H1 (cell line): ENCODE measurements around the gene STXBP5L. TPM values are rescaled to one million over a fixed set of nuclear protein-coding genes. Genes with fewer than 3 reads are reported as not detected.

Experiments used
- CTCF ChIA-PET: fragments of 300-600 bp; sonication (Branson Sonifier 250); formaldehyde crosslinking; loops from one replicate; lab custom pipeline; 2021; ENCODE audit not compliant: partially characterized antibody; lab: Charles Lee
- POLR2A ChIA-PET: fragments of 300-600 bp; sonication (Branson Sonifier 250); formaldehyde crosslinking; loops from one replicate; lab custom pipeline; 2021; ENCODE audit warnings: inconsistent platforms; ENCODE audit not compliant: partially characterized antibody; lab: Charles Lee
- DNase-seq, 2 experiments: peaks; one replicate each; pipeline versions ENCODE4 v3.0.0 to v3.0.0-alpha.2; 2010 to 2022; ENCODE audit warnings: low spot score in 2 of 2, low read depth in 1 of 2, mixed read lengths in 1 of 2
- FAIRE-seq: peaks from 2 replicates; lab custom pipeline; 2011; peaks lifted over from hg19 to GRCh38; lab: Jason Lieb, UNC
- H2AFZ ChIP-seq: 2 replicates; pipeline ENCODE4 v1.8.1; 2012; ENCODE audit warnings: low read length, inconsistent platforms
- H2AK5ac ChIP-seq: 2 replicates; pipeline ENCODE4 v1.6.1; 2013; ENCODE audit warnings: low read depth, low read length
- H2BK120ac ChIP-seq: replicated peaks from 2 replicates; pipeline ENCODE3; 2013; ENCODE audit warnings: low read depth, low read length, inconsistent platforms
- H2BK12ac ChIP-seq: 2 replicates; pipeline ENCODE4 v1.6.1; 2013; ENCODE audit warnings: low read depth, low read length
- H2BK15ac ChIP-seq: 2 replicates; pipeline ENCODE4 v1.6.1; 2013; ENCODE audit warnings: low read length
- H2BK20ac ChIP-seq: 2 replicates; pipeline ENCODE4 v1.6.1; 2013; ENCODE audit warnings: low read length
- H2BK5ac ChIP-seq: 2 replicates; pipeline ENCODE4 v1.6.1; 2013; ENCODE audit warnings: low read depth, low read length
- H3K14ac ChIP-seq: 2 replicates; pipeline ENCODE4 v1.6.1; 2013; ENCODE audit warnings: inconsistent platforms; ENCODE audit not compliant: insufficient read length
- H3K18ac ChIP-seq: 2 replicates; pipeline ENCODE4 v1.6.1; 2013; ENCODE audit warnings: low read length; ENCODE audit errors: extremely low read depth
- H3K23ac ChIP-seq: 2 replicates; pipeline ENCODE4 v1.6.1; 2013; ENCODE audit warnings: inconsistent platforms; ENCODE audit not compliant: insufficient read length
- H3K23me2 ChIP-seq: 2 replicates; pipeline ENCODE4 v1.6.1; 2013; ENCODE audit warnings: low read depth, low read length
- H3K27ac ChIP-seq: 2 replicates; pipeline ENCODE4 v1.6.1; 2011; ENCODE audit warnings: low read depth, low read length, inconsistent platforms
- H3K27me3 ChIP-seq, 4 experiments: replicated peaks in 1 of 4; 1 replicate in 1 of 4; 2 replicates in 3 of 4; pipeline versions ENCODE4 v1.6.1 to v1.8.1; 2011 to 2013; ENCODE audit warnings: low read length in 3 of 4, mild to moderate bottlenecking in 3 of 4, inconsistent platforms in 2 of 4, mixed read lengths in 2 of 4, moderate library complexity in 1 of 4; ENCODE audit not compliant: control insufficient read depth in 3 of 4, insufficient read depth in 3 of 4; ENCODE audit errors: extremely low read depth in 1 of 4
- H3K36me3 ChIP-seq, 4 experiments: 2 replicates each; pipeline versions ENCODE4 v1.6.1 to v1.8.1; 2011 to 2013; ENCODE audit warnings: mild to moderate bottlenecking in 4 of 4, low read length in 3 of 4, moderate library complexity in 2 of 4, control low read depth in 1 of 4, inconsistent platforms in 1 of 4; ENCODE audit not compliant: insufficient read depth in 4 of 4, control insufficient read depth in 2 of 4
- H3K4ac ChIP-seq: replicated peaks from 2 replicates; pipeline ENCODE3; 2013; ENCODE audit warnings: low read length, low read depth, mixed read lengths, inconsistent platforms; ENCODE audit not compliant: insufficient read length
- H3K4me1 ChIP-seq, 4 experiments: replicated peaks in 1 of 4; 1 replicate in 1 of 4; 2 replicates in 3 of 4; pipeline versions ENCODE4 v1.6.1 to v1.8.1; 2011 to 2013; ENCODE audit warnings: low read length in 3 of 4, inconsistent platforms in 2 of 4, mixed read lengths in 1 of 4; ENCODE audit not compliant: insufficient read depth in 4 of 4, control insufficient read depth in 3 of 4
- H3K4me2 ChIP-seq, 2 experiments: 2 replicates each; pipeline versions ENCODE4 v1.6.1 to v1.8.1; 2011 to 2013; ENCODE audit warnings: low read depth in 2 of 2, low read length in 2 of 2, control low read depth in 1 of 2, inconsistent platforms in 1 of 2, mild to moderate bottlenecking in 1 of 2; ENCODE audit not compliant: insufficient read depth in 1 of 2
- H3K4me3 ChIP-seq, 4 experiments: fragments of 200-600, 300-600 bp in 1 of 4; sonication (generic), shearing (Covaris generic), sonication (Bioruptor Twin) in 1 of 4; 2 replicates each; pipeline versions ENCODE4 v1.5.1 to v1.8.1; 2011 to 2016; ENCODE audit warnings: low read length in 4 of 4, low read depth in 3 of 4, control low read depth in 2 of 4, inconsistent platforms in 2 of 4, mild to moderate bottlenecking in 2 of 4, mixed read lengths in 1 of 4, moderate library complexity in 1 of 4; ENCODE audit not compliant: insufficient read depth in 2 of 4; ENCODE audit errors: extremely low read depth in 1 of 4
- H3K56ac ChIP-seq: replicated peaks from 2 replicates; pipeline ENCODE3; 2013; ENCODE audit warnings: low read depth, mild to moderate bottlenecking, mixed read lengths, low read length, inconsistent platforms; ENCODE audit not compliant: insufficient read length
- H3K79me1 ChIP-seq: 2 replicates; pipeline ENCODE4 v1.6.1; 2013; ENCODE audit warnings: low read depth, low read length, control low read depth
- H3K79me2 ChIP-seq, 2 experiments: 2 replicates each; pipeline versions ENCODE4 v1.6.1 to v1.8.1; 2012 to 2013; ENCODE audit warnings: low read length in 2 of 2, mild to moderate bottlenecking in 2 of 2, inconsistent platforms in 1 of 2; ENCODE audit not compliant: insufficient read depth in 2 of 2, control insufficient read depth in 1 of 2
- H3K9ac ChIP-seq, 4 experiments: replicated peaks in 1 of 4; 1 replicate in 1 of 4; 2 replicates in 3 of 4; pipeline versions ENCODE4 v1.6.1 to v1.8.1; 2011 to 2013; ENCODE audit warnings: low read depth in 3 of 4, low read length in 3 of 4, control low read depth in 2 of 4, mild to moderate bottlenecking in 2 of 4, moderate library complexity in 2 of 4, inconsistent platforms in 1 of 4; ENCODE audit errors: extremely low read depth in 1 of 4
- H3K9me3 ChIP-seq, 2 experiments: 2 replicates each; pipeline versions ENCODE4 v1.6.1 to v1.8.1; 2012 to 2013; ENCODE audit warnings: mild to moderate bottlenecking in 2 of 2, moderate library complexity in 2 of 2, control low read depth in 1 of 2, inconsistent platforms in 1 of 2, low read depth in 1 of 2, low read length in 1 of 2, mixed read lengths in 1 of 2; ENCODE audit not compliant: insufficient read depth in 2 of 2
- H4K20me1 ChIP-seq, 2 experiments: replicated peaks in 1 of 2; 2 replicates each; pipeline versions ENCODE3 to v1.8.1; 2011 to 2013; ENCODE audit warnings: inconsistent platforms in 2 of 2, low read length in 2 of 2, mild to moderate bottlenecking in 1 of 2; ENCODE audit not compliant: insufficient read depth in 2 of 2, control insufficient read depth in 1 of 2
- H4K5ac ChIP-seq: 2 replicates; pipeline ENCODE4 v1.6.1; 2013; ENCODE audit warnings: low read length, low read depth, mixed read lengths, inconsistent platforms; ENCODE audit not compliant: insufficient read length
- H4K8ac ChIP-seq: 2 replicates; pipeline ENCODE4 v1.8.0; 2013; ENCODE audit warnings: mild to moderate bottlenecking, moderate library complexity, low read length, inconsistent platforms; ENCODE audit not compliant: insufficient read depth; ENCODE audit errors: extremely low read depth
- H4K91ac ChIP-seq: replicated peaks from 2 replicates; pipeline ENCODE3; 2013; ENCODE audit warnings: low read length, mixed read lengths, inconsistent platforms; ENCODE audit not compliant: insufficient read length
- BCL11A ChIP-seq, 2 experiments: IDR thresholded peaks; one replicate each; pipeline ENCODE4 v1.6.1; 2011; ENCODE audit warnings: low read depth in 2 of 2, low read length in 2 of 2, mild to moderate bottlenecking in 2 of 2
- CBX5 ChIP-seq: fragments of 300-800, 300-1000 bp; sonication (generic); IDR thresholded peaks from 2 replicates; pipeline ENCODE4 v1.7.1; 2016; ENCODE audit warnings: antibody characterized with exemption, low read length, low read depth
- CREB1 ChIP-seq: IDR thresholded peaks from 2 replicates; pipeline ENCODE4 v1.6.1; 2012; ENCODE audit warnings: inconsistent platforms
- CTCF ChIP-seq, 3 experiments: IDR thresholded peaks; 1 replicate in 2 of 3; 2 replicates in 1 of 3; pipeline versions ENCODE4 v1.5.1 to v1.6.1; 2011; ENCODE audit warnings: low read length in 3 of 3, mild to moderate bottlenecking in 3 of 3, inconsistent platforms in 2 of 3, low read depth in 1 of 3, moderate library complexity in 1 of 3; ENCODE audit not compliant: insufficient read depth in 1 of 3; ENCODE audit errors: control extremely low read depth in 1 of 3
- EZH2 ChIP-seq: fragments of 200-600 bp; sonication (generic); IDR thresholded peaks from 2 replicates; pipeline ENCODE4 v1.7.1; 2012; ENCODE audit warnings: low read depth, mild to moderate bottlenecking, moderate library complexity, low read length, inconsistent platforms; ENCODE audit not compliant: severe bottlenecking
- HDAC2 ChIP-seq, 2 experiments: fragments of 300-600 bp in 1 of 2; sonication (generic) in 1 of 2; IDR thresholded peaks; 2 replicates each; pipeline ENCODE4 v1.6.1; 2011 to 2012; ENCODE audit warnings: low read depth in 2 of 2, low read length in 2 of 2, mild to moderate bottlenecking in 2 of 2, moderate library complexity in 2 of 2, borderline replicate concordance in 1 of 2, inconsistent platforms in 1 of 2
- JUND ChIP-seq: IDR thresholded peaks from 2 replicates; pipeline ENCODE4 v1.6.1; 2011; ENCODE audit warnings: mild to moderate bottlenecking, improper control_type of control experiment, low read length
- PHF8 ChIP-seq: fragments of 200-600 bp; sonication (generic); conservative IDR thresholded peaks from 2 replicates; pipeline ENCODE4 v1.7.1; 2012; ENCODE audit warnings: low read depth, mild to moderate bottlenecking, inconsistent platforms, low read length, moderate library complexity
- POU5F1 ChIP-seq: IDR thresholded peaks from 2 replicates; pipeline ENCODE4 v1.6.1; 2011; ENCODE audit warnings: low read depth, mild to moderate bottlenecking, low read length, moderate library complexity
- SAP30 ChIP-seq: fragments of 300-600 bp; sonication (generic); IDR thresholded peaks from 2 replicates; pipeline ENCODE4 v1.7.1; 2012; ENCODE audit warnings: low read length, moderate library complexity, mild to moderate bottlenecking, inconsistent platforms; ENCODE audit not compliant: insufficient read depth, insufficient replicate concordance
- TAF1 ChIP-seq: IDR thresholded peaks from 2 replicates; pipeline ENCODE4 v1.6.1; 2011; ENCODE audit warnings: mild to moderate bottlenecking, low read depth, low read length
- TEAD4 ChIP-seq: IDR thresholded peaks from 2 replicates; pipeline ENCODE4 v1.6.1; 2012; ENCODE audit warnings: low read depth, low read length, inconsistent platforms, mixed read lengths
- WGBS, 2 experiments: shearing (Covaris generic) in 1 of 2; methylation state at CpG; one replicate each; pipeline versions ENCODE4 v1.1.6 to v1.1.7; 2013 to 2015; ENCODE audit warnings: low lambda C conversion rate in 2 of 2, mixed read lengths in 2 of 2, inconsistent platforms in 1 of 2, low coverage in 1 of 2, missing lambda C conversion rate in 1 of 2; ENCODE audit not compliant: insufficient replicate concordance in 2 of 2, insufficient coverage in 1 of 2, insufficient read length in 1 of 2; ENCODE audit errors: extremely low coverage in 1 of 2, missing lambda C conversion rate in 1 of 2; 5-methylcytosine and 5-hydroxymethylcytosine counted together
- polyA plus RNA-seq, 7 experiments: library from polyadenylated mRNA; depleted of rRNA in 3 of 7; stranded (reverse) in 5 of 7; unstranded in 2 of 7; fragments of >200 nt in 5 of 7; fragments of 200-250 nt in 2 of 7; gene quantifications; 1 replicate in 5 of 7; 2 replicates in 1 of 7; 4 replicates in 1 of 7; pipeline versions ENCODE4 v1.2.1 to v1.2.3, GENCODE V29; 2011 to 2013; ENCODE audit warnings: missing spikeins in 2 of 7, mixed read lengths in 2 of 7
- total RNA-seq: library from RNA; stranded (reverse); fragmentation: NEBNext Ultra II Directional; extraction: Animal tissue kit (Norgen Biotek cat#: 25700); gene quantifications from 2 replicates; pipeline ENCODE4 v1.2.1, GENCODE V29; 2021

Gene STXBP5L
- total and polyA plus RNA-seq, 2 of the 8 experiments (the other 6 are each of a cell fraction or from before 2014, with no cell fraction given): 2.0 to 6.0 TPM

GRCh38 chr3:121405631-121406030 is 497.6 kb downstream of the STXBP5L start:
- H3K36me3 ChIP-seq: no peaks in the 10 kb centered on the region
- FAIRE-seq (no peak), DNase-seq (no peak)
- ChIA-PET CTCF (no interaction called here), POLR2A (no interaction called here)
- no peak overlapping the region for H2BK5ac ChIP-seq
- H4K20me1 ChIP-seq: no peaks in the 10 kb centered on the region
- no peaks in the 10 kb centered on the region for H3K23me2 ChIP-seq
- no peak overlapping the region for H3K18ac ChIP-seq
- WGBS, 2 experiments: 89% methylated on average over 1 of the region's 1 CpG; no CpG with 5 or more reads in 1 of the 2 experiments
- H3K4me2 ChIP-seq: no peak overlapping the region
- H3K4me1 ChIP-seq: no peaks in the 10 kb centered on the region
- no peaks in the 10 kb centered on the region for H3K79me2 ChIP-seq
- no peak overlapping the region for H3K14ac ChIP-seq
- H4K5ac ChIP-seq: no peak overlapping the region
- no peak overlapping the region for H4K8ac ChIP-seq
- no peak overlapping the region for H2BK20ac ChIP-seq
- no peak overlapping the region for H2BK12ac ChIP-seq
- no peak overlapping the region for H3K4ac ChIP-seq
- no peaks in the 10 kb centered on the region for H3K9me3 ChIP-seq
- H3K23ac ChIP-seq: no peak overlapping the region
- H2BK15ac ChIP-seq: no peak overlapping the region
- no peak overlapping the region for H3K4me3 ChIP-seq
- H3K79me1 ChIP-seq: no peaks in the 10 kb centered on the region
- no peak overlapping the region for H2AFZ ChIP-seq
- no peak overlapping the region for H4K91ac ChIP-seq
- H3K9ac ChIP-seq: no peak overlapping the region
- H3K27me3 ChIP-seq: no peaks in the 10 kb centered on the region
- H3K56ac ChIP-seq: no peak overlapping the region
- H3K27ac ChIP-seq: no peak overlapping the region
- no peak overlapping the region for H2BK120ac ChIP-seq
- no peak overlapping the region for H2AK5ac ChIP-seq
- TF ChIP-seq BCL11A (IDR thresholded peaks at IDR 0.05; ENCODE audit: low read depth in 2 of 2, low read length in 2 of 2): no peak
- TF ChIP-seq TAF1: no peak
- TF ChIP-seq HDAC2 (IDR thresholded peaks at IDR 0.05; ENCODE audit: borderline replicate concordance in 1 of 2, low read depth in 2 of 2, low read length in 2 of 2): no peak
- no peak for TF ChIP-seq JUND
- no peak for TF ChIP-seq CBX5
- TF ChIP-seq EZH2: no peak
- no peak for TF ChIP-seq TEAD4
- TF ChIP-seq POU5F1: no peak
- no peak for TF ChIP-seq SAP30
- no peak for TF ChIP-seq CREB1
- TF ChIP-seq CTCF (IDR thresholded peaks at IDR 0.05; ENCODE audit: control extremely low read depth in 1 of 3, insufficient read depth in 1 of 3, low read depth in 1 of 3, low read length in 3 of 3): no peak
- TF ChIP-seq PHF8: no peak
